Fibroblast of the aortic adventitia (primary cell): ENCODE data around the gene SPATA21. TPM values are rescaled to one million over a fixed set of nuclear protein-coding genes. Genes with fewer than 3 reads are reported as not detected.
"Not testable (repeated sequence)": the region's sequence is repeated elsewhere in the genome, so short reads cannot be mapped to it uniquely, and the experiment has no call there.

Source experiments
- DNase-seq: peaks from one replicate; pipeline ENCODE4 v3.0.0-alpha.2; 2010; ENCODE audit warnings: low read depth
- H3K4me3 ChIP-seq: 2 replicates; pipeline ENCODE4 v1.5.1; 2011; ENCODE audit warnings: low read depth, mild to moderate bottlenecking, control low read depth, low read length, moderate library complexity
- total RNA-seq: library from RNA; depleted of rRNA; stranded (reverse); fragments of >200 nt; gene quantifications from 2 replicates; pipeline ENCODE4 v1.2.3, GENCODE V29; 2012; ENCODE audit warnings: low replicate concordance
- TF ChIP-seq, protein P1 (sequence below): IDR thresholded peaks from 2 replicates; pipeline ENCODE4 v1.5.1; 2011; ENCODE audit warnings: mild to moderate bottlenecking, low read length, control low read depth, inconsistent platforms; ENCODE audit not compliant: insufficient read depth

Gene SPATA21
- total RNA-seq, 1 donor: not detected

DNA sequence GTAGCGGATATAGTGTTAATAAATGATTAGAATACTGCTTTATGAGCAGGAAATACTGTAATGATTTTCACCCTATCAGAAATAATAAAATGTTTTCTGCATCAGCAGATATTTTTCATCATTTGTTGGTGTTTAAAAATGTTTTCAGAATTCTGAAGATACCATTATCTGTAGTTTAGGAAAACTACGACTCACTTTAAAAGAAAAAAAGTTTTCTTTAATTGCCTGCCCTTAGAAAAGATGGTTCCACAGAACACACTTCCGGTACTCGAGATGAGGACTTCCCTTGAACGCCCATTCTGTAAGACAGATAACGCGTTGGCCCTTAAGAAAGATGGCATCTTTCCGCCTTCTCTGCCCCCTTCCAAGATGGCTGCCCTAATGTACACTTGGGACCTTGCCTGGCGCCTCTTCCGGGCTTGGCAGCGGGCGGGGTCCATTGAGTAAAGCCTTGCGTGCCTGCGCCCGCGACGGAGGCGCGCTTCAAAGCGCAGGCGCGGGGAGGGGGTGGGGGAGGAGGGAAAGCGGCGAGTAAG lies 70.4 kb downstream of the SPATA21 start, which contains the start of gene SZRD1:
Gene SZRD1, plus strand, starts transcription at position 521 of the 536 bp plus-strand sequence. CDS start 16 bp downstream, outside the sequence.
- TF ChIP-seq, protein P1, sequence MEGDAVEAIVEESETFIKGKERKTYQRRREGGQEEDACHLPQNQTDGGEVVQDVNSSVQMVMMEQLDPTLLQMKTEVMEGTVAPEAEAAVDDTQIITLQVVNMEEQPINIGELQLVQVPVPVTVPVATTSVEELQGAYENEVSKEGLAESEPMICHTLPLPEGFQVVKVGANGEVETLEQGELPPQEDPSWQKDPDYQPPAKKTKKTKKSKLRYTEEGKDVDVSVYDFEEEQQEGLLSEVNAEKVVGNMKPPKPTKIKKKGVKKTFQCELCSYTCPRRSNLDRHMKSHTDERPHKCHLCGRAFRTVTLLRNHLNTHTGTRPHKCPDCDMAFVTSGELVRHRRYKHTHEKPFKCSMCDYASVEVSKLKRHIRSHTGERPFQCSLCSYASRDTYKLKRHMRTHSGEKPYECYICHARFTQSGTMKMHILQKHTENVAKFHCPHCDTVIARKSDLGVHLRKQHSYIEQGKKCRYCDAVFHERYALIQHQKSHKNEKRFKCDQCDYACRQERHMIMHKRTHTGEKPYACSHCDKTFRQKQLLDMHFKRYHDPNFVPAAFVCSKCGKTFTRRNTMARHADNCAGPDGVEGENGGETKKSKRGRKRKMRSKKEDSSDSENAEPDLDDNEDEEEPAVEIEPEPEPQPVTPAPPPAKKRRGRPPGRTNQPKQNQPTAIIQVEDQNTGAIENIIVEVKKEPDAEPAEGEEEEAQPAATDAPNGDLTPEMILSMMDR: no peak
- H3K4me3 ChIP-seq: peak within 1 kb of the TSS; percentile 85
- peak; percentile 99 for DNase-seq

DNA sequence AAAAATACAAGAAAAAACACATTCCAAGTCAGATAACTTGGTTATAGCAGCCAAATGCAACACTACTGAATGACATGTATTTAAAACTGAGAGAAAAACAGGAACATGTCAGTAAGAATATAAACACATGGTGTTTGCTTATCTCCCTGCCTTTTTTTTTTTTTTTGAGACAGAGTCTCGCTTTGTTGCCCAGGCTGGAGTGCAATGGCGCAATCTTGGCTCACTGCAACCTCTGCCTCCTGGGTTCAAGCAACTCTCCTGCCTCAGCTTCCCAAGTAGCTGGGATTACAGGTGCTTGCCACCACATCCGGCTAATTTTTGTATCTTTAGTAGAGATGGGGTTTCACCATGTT lies 72.1 kb downstream of the SPATA21 start:
- peak; percentile 96 for DNase-seq
- H3K4me3 ChIP-seq: not testable (repeated sequence)

DNA sequence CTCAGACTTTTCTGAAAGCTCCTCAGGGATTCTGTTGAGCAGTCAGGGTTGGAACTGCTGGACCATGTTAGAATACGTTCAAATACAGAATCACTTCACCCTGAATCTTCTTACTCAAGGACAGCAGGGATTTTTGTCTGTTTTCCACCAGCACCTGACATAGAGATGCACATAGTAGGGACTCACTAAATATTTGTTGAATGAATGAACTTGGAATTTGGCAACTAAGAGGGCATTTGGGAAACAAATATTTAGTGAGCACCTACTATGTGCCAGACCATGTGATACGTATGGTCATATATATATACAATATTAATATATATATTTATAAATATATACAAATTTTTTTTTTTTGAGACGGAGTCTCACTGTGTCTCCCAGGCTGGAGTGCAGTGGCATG lies 80.4 kb downstream of the SPATA21 start:
- no peak for DNase-seq
- TF ChIP-seq, protein P1: no peak
- H3K4me3 ChIP-seq: no peak overlapping the region

DNA sequence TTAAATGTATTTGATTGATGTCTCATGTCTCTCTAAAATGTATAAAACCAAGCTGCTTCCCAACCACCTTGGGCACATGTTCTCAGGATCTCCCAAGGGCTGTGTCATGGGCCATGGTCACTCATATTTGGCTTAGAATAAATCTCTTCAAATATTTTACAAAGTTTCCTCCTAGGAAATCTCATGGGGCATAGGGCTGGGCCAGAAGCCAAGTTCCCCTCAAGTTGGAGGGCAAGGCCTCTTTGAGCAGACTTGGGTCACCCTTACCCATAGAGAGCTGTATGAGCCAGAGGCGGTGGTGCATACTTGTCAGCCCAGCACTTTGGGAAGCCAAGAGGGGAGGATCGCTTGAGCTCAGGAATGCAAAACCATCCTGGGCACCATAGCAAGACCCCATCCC lies 82.6 kb downstream of the SPATA21 start:
- TF ChIP-seq, protein P1: no peak
- H3K4me3 ChIP-seq: no peak overlapping the region
- no peak for DNase-seq

DNA sequence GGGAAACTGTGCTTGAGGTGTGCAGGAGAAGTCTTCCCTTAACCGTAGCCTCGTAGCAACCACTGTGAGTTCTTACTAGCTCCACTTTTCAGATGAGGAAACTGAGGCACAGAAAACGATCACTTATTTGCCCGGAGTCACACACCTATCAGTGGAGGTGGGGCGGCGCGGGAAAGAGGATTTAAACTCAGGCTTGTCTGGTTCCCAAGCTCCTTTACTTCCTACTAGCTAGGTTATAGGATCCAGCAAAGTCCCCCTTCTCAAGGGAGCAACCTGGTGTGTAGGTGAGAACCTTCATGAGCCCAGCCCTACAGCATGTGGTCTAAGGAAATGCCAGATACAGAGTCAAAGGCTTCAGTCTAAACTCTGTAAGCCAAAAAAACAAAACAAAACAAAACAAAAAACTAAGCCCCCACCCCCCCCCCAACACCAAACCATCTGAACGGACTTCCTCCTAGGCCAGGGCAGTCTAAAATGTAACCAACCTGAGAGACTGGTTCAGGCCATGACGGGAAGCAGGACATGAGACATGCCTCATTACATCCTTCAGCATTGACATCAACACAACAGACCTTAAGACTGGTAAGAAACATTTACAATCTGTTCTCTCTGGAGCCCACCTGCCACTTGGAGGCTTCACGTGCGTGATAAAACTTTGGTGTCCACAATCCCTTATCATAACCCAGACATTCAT lies 84.2 kb downstream of the SPATA21 start:
- TF ChIP-seq, protein P1: no peak
- H3K4me3 ChIP-seq: peak overlapping the region; percentile 63
- no peak for DNase-seq

DNA sequence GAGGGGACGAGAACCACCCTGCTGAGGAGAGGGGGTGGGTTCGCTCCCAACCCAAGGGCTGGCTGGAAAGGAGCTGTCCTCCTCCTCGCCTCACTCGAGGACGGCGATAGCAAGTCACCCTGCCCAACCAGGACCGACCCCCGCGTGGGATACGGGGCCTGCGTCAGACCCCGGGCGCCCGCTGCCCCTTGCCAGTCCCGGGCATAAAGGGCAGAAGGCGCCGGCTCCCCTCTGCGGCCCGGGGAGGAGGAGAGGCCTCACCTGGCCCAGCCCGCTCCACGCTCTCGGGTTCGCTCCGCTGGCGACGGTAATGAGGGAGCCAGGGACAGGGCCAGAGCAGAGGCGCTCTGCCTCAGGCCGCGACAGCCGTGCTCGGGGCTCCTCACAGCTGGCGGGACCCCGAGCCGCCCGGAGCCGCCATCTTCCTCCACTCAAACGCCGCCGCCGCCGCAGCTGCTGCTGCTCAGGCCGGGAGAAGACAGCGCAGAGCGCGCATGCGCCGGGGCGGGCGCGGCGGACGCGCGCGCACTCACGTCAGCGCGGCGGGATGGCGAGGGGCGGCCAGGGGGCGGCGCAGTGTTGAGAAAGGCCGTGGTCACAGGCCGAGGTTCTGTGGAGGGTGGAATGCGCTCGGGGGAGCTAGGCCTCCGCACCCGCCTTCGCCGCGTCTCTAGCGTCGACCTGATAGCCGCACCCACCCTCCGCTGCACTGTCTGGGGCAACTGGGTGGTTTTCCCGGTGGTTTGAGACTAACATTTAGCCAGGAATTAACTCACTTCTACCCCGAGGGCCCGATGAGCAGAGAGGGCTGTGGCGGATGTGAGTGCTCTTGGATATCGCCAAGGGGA lies 85.0 kb downstream of the SPATA21 start, which contains the start of gene FBXO42:
Gene FBXO42, minus strand, starts transcription at position 487 of the 848 bp plus-strand sequence. CDS start 37,062 bp downstream, outside the sequence.
- peak; percentile 90 for DNase-seq
- TF ChIP-seq, protein P1: peak; percentile 34
- H3K4me3 ChIP-seq: peak within 1 kb of the TSS; percentile 94

DNA sequence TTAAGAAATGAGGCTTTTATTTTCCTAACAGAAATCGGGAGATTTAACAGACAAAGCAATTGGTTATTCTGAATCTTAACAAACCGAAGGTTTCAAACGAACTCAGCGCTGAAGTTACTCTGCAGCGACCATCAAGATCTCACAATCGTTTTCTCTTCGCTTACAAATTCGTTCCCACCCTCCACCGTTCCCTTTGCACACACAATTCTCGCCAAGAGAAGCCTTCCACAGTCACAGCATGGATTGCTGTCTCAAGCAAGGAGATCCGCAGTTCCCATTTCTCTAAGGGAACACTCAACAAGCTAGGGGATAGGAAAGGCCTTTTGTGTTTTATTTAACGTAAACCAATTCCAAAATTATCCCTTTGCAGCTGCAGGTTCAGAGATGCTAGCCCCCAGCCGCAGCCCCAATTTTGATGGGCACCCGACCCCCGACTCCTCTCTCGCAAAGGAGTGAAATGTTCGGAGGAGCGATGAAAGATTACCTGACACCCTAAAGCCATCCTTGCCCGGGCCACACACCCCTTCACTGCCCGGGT lies 85.7 kb downstream of the SPATA21 start:
- peak overlapping the region; percentile 94 for H3K4me3 ChIP-seq
- TF ChIP-seq, protein P1: no peak
- peak; percentile 48 for DNase-seq
